Tongue (tissue), 3 donors: Measurements from ENCODE around the gene CDKL2. TPM values are rescaled to one million over a fixed set of nuclear protein-coding genes. Genes with fewer than 3 reads are reported as not detected.
"Not testable (repeated sequence)": the region's sequence is repeated elsewhere in the genome, so short reads cannot be mapped to it uniquely, and the experiment has no call there.

Source experiments
- DNase-seq: peaks from one replicate; pipeline ENCODE4 v3.0.0-alpha.2; 2015
- small RNA-seq: library from RNA; depleted of rRNA; stranded (forward); fragments of <200 nt; gene quantifications from one replicate; pipeline ENCODE3, GENCODE V24; 2014; ENCODE audit warnings: low replicate concordance
- total RNA-seq: library from RNA; depleted of rRNA; stranded (reverse); fragments of >200 nt; gene quantifications from one replicate; pipeline ENCODE4 v1.2.3, GENCODE V29; 2014

The CDKL2 gene
- total RNA-seq, 1 donor from 2014 or later = 1.1 TPM

DNA sequence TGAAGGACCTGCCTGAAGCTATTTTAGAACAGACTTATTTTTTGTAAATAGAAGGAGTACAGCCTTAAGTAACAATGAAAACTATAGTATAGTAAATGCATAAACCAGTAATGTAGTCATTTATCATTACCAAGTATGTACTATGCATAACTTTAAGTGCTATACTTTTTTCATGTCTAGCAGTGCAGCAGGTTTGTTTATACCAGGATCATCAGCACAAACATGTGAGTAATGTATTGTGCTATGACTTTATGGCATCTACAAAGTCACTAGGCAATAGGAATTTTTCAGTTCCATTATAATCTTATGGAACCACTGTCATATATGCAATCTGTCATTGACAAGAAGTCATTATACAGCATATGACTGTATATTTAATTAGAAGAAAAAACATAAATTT, 77.9 kb downstream of the CDKL2 start:
- DNase-seq = no peak

DNA sequence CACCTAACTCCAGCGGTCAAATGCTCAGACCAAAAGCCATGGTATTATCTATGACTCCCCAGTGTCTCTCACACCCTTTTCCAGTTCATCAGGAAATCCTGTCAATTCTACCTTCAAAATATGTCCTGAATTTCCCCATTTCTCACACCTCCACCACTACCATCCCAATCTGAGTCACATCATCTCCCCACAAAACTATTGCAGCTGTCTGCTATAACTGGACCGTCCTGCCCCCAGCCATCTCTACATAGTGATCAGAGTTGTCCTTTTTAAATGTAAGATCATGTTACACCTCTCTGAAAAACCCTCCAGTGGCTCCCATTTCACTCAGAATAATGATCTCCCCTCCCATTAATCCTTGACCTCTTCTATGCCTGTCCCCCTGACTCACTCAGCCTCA, 81.3 kb downstream of the CDKL2 start:
- DNase-seq = no peak

DNA sequence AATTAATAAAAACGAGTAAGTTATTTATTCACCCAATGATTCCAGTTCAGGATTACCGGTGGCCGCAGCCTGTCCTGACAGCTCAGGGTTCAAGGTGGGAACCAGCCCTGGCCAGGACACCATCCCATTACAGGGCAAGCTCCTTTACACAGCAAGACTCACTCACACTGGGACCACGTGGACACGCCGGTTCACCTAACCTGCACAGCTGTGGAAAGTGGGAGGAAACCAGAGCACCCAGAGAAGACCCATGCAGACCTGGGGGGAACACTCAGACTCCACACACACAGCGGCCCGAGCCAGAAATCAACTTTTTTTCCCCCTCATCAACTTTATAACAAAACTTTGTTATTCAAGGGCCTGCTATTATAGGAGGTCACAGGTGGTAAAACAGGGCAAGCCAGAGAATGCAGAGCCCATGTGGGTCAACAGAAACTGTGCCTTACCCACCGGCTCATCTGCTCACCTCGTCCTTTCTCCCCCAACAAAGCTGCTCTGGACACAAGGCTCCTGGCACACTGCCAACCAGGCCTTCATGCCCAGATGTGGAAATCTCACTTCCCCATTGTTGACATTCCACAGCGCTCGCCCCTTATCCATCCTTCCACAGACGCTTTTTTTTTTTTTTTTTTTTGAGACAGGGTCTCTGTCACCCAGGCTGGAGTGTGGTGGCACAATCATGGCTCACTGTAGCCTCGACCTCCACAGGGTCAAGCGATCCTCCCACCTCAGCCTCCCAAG, 82.5 kb downstream of the CDKL2 start:
- peak; percentile 43 for DNase-seq

DNA sequence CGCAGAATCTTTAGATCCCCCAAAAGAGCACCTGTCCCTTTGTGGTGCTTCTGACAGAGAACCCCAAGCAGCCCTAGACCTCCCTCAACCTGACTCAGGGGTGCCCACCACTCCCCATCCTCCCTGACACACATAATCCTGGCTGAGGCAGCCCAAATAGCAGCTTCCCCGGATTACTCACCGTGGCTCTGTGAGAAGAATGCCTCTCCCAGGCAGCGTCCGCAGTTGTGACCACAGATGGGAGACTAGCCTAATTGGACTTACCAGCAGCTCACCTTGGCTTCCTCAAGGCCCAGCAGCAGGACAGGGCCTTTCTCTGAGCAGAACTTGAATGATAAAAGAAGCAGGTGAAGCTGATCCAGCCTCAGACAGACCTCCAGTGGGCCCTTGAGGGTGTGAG, 84.8 kb downstream of the CDKL2 start:
- no peak for DNase-seq

DNA sequence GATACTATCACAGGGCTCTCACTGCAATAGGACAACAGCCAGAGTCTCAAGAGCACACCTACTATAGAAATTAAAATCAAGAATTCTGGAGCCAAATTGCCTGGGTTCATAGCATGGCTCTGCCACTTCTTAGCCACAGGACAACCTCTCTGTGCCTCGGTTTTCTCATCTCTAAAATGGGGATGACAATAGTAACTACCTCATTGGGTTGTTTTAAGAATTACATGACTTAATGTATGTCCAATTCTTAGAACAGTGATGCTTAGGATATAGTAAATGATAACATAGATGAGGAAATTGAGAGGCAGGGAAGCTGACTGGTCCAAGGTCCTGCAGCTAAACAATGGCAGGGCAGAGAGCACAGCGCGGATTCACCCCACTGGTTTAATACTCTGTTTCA, 85.5 kb downstream of the CDKL2 start:
- DNase-seq = no peak

DNA sequence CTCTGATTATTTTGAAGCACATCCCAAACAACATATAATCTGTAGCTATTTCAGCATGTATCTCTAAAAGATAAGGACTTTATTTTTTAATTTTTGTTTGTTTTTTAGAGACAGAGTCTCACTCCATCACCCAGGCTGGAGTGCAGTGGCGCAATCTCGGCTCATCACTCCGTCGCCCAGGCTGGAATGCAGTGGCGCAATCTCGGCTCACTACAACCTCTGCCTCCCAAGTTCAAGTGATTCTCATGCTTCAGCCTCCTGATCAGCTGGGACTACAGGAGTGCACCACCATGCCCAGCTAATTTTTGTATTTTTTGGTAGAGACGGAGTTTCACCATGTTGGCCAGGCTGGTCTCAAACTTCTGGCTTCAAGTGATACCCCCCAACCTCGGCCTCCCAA, 86.1 kb downstream of the CDKL2 start:
- DNase-seq = not testable (repeated sequence)

DNA sequence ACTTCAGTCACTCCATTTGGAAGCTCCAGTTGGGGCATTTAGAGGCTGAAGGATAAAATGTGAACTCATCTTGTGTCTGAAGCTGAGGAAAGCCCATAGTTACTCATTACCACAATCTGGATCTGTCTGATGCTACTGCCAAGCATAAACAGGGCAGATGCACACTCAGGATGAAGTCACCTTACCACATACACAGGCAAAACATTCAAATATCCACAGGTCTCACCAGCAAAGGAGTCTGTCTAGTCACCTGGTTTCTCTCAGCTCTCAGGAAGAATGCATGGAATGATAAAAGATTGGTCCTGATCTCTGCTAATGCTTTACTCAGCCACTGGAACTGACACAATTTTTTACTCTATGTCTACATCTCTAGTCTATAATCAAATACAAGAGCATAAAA, 87.5 kb downstream of the CDKL2 start:
- DNase-seq = no peak

DNA sequence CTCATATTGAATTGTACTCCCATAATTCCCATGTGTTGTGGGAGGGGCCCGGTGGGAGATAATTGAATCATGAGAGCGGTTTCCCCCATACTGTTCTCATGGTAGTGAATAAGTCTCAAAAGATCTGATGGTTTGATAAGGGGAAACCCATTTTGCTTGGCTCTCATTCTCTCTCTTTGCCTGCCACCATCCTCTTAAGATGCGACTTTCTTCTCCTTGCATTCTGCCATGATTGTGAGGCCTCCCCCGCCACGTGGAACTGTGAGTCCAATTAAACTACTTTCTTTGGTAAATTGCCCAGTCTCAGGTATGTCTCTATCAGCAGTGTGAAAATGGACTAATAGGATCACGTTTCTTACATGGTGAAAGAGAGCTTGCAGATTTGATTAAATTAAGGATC, 93.0 kb downstream of the CDKL2 start:
- DNase-seq = not testable (repeated sequence)

DNA sequence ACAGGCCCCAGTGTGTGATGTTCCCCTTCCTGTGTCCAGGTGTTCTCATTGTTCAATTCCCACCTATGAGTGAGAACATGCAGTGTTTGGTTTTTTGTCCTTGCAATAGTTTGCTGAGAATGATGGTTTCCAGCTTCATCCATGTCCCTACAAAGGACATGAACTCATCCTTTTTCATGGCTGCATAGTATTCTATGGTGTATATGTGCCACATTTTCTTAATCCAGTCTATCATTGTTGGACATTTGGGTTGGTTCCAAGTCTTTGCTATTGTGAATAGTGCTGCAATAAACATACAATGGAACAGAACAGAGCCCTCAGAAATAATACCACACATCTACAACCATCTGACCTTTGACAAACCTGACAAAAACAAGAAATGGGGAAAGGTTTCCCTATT, 96.4 kb downstream of the CDKL2 start:
- DNase-seq = not testable (repeated sequence)

DNA sequence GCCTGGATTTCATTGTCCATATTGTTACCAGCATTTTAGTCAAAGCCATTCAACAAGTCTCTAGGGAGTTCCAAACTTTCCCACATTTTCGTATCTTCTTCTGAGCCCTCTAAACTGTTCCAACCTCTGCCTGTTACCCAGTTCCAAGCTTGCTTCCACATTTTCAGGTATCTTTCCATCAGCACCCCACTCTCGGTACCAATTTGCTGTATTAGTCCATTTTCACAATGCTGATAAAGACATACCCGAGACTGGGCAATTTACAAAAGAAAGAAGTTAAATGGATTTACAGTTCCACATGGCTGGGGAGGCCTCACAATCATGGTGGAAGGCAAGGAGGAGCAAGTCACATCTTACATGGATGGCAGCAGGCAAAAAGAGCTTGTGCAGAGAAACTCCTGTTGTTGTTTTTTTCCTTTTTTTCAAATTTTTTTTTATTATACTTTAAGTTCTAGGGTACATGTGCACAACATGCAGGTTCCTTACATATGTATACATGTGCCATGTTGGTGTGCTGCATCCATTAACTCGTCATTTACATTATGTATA, 96.9 kb downstream of the CDKL2 start:
- not testable (repeated sequence) for DNase-seq

DNA sequence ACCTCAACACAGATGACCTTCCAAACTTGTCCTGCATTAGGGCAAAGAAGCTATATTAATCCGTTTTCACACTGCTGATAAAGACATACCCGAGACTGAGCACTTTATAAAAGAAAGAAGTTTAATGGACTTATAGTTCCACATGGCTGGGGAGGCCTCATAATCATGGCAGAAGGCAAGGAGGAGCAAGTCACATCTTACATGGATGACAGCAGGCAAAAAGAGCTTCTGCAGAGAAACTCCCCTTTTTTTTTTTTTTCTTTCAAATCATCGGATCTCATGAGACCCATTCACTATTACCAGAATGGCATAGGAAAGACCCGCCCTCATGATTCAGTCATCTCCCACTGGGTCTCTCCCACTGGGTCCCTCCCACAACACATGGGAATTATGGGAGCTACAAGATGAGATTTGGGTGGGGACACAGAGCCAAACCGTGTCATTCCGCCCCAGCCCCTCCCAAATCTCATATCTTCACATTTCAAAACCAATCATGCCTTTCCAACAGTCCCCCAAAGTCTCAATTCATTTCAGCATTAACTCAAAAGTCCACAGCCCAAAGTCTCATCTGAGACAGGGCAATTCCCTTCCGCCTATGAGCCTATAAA, 98.7 kb downstream of the CDKL2 start:
- not testable (repeated sequence) for DNase-seq

DNA sequence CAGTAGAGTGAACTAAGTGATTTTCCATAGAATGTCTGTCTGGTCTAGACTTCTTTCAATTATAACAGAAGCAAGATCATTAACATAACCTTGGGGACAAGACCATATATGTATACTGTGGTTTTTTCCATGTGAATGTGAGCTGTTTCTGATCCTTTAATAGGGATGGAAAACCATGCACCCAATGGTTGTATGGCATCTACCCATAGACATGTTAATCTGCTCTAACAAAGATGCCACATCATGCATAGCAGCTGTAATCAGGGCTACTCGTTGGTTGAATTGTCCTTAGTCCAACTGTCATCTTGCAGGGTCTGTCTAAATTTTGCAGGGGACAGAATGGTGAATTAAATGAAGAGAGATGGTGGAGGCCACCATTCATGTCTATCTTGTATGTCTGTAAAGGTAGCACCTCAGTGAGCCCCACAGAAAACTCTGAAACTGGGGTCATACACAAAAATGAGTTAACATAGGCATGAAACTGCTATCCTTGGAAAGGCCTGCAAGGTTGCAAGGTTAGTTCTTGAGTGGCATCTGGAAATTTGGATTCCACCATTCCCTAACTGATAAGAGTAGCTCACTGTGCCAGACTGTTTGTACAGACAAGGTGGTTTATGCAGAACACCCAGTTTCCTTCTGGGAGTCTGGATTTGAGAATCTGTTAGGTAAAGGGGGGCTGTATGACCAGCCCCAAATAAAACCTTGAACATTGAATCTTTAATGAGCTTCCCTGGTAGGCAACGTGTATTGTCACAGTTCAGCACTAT, 99.6 kb downstream of the CDKL2 start:
- DNase-seq = no peak

Small RNA genes within 50 kb of the gene (small RNA-seq; reads per million reads assigned to genes)
- gene RF00019 = not detected

Other genes starting within 250 kb of the CDKL2 start
- 43.1 TPM for gene RCHY1, start 116.1 kb downstream of the CDKL2 start, total RNA-seq
- gene THAP6, start 116.1 kb downstream of the CDKL2 start, total RNA-seq = 16.3 TPM
- gene ODAPH, start 74.5 kb downstream of the CDKL2 start, total RNA-seq = not detected
- gene G3BP2, start 42.9 kb upstream of the CDKL2 start, total RNA-seq = 338 TPM
- gene USO1, start 94.0 kb upstream of the CDKL2 start, total RNA-seq = 216 TPM